Coronary artery (tissue), 2 donors: ENCODE data around the gene NPW.

Experiments
- DNase-seq: peaks from one replicate; pipeline ENCODE4 v3.0.0-alpha.2; 2017; ENCODE audit warnings: low spot score
- H3K27ac ChIP-seq, 2 donors: fragments of 200-600 bp; sonication (generic); one replicate each; pipeline ENCODE4 v1.5.1; 2016 to 2019
- H3K4me3 ChIP-seq: fragments of 200-600 bp; sonication (generic); 2 replicates; pipeline ENCODE4 v1.5.1; 2016; ENCODE audit warnings: mild to moderate bottlenecking, moderate library complexity
- CTCF ChIP-seq: fragments of 200-600 bp; sonication (generic); IDR thresholded peaks from one replicate; pipeline ENCODE4 v1.5.1; 2019; ENCODE audit warnings: antibody characterized with exemption

Gene NPW

GRCh38 chr16:2025878-2026460 lies 6.4 kb downstream of the NPW start:
- no peak for TF ChIP-seq CTCF
- Histone ChIP-seq H3K27ac (peak overlapping the region; percentile 38 to 89), H3K4me3 (peak overlapping the region; percentile 91)

GRCh38 chr16:2026461-2027023 lies 7.0 kb downstream of the NPW start, which contains the start of gene NHERF2:
Gene NHERF2, plus strand, starts transcription at chr16:2026902. Its CDS starts 104 bp downstream, at chr16:2027006.
- TF ChIP-seq CTCF: no peak
- H3K4me3 ChIP-seq: peak within 1 kb of the TSS; percentile 91
- peak within 1 kb of the TSS; percentile 38 to 89 for H3K27ac ChIP-seq
- no peak for DNase-seq

More at GRCh38 chr16:2025878-2026460, 6.4 kb downstream of the NPW start:
- no peak for DNase-seq

GRCh38 chr16:2027024-2028010 lies 7.7 kb downstream of the NPW start:
- no peak for DNase-seq
- H3K27ac ChIP-seq: peak overlapping the region in 1 of 2 donors; percentile 89
- no peak for TF ChIP-seq CTCF

DNA sequence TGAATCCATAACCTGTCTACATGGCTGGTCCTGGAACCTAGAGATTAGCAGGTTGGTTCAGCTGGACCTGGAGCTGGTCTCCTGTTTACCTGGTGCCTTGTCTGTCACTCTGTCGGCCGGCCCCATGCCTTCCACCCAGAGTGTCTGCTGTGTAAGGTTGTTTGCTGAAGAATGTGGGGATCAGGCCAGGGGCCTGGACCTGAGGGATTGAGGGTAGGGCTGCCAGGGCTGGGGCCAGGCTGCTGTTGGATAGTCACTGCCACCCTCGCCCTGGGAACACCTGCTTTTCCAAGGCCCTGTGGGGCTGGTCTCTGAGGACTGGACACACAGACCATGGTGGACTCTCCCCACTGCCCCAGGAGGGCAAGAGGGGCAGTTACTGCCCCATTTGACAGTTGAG lies 8.6 kb downstream of the NPW start:
- TF ChIP-seq CTCF: no peak
- Histone ChIP-seq H3K27ac (peak overlapping the region in 1 of 2 donors; percentile 89), H3K4me3 (peak overlapping the region; percentile 91)
- DNase-seq: no peak

More at GRCh38 chr16:2027024-2028010, 7.7 kb downstream of the NPW start:
- peak overlapping the region; percentile 91 for H3K4me3 ChIP-seq

GRCh38 chr16:2028620-2029220 lies 9.1 kb downstream of the NPW start:
- no peak for DNase-seq
- TF ChIP-seq CTCF: no peak
- H3K4me3 ChIP-seq: peak overlapping the region; percentile 91
- H3K27ac ChIP-seq: peak overlapping the region in 1 of 2 donors; percentile 89

GRCh38 chr16:2029350-2029749 lies 9.8 kb downstream of the NPW start:
- peak overlapping the region; percentile 91 for H3K4me3 ChIP-seq
- H3K27ac ChIP-seq: peak overlapping the region in 1 of 2 donors; percentile 45

More at GRCh38 chr16:2029350-2029749, 9.8 kb downstream of the NPW start:
- no peak for TF ChIP-seq CTCF
- DNase-seq: no peak
